ENCODE data around the gene ATP6V0C.

DNA sequence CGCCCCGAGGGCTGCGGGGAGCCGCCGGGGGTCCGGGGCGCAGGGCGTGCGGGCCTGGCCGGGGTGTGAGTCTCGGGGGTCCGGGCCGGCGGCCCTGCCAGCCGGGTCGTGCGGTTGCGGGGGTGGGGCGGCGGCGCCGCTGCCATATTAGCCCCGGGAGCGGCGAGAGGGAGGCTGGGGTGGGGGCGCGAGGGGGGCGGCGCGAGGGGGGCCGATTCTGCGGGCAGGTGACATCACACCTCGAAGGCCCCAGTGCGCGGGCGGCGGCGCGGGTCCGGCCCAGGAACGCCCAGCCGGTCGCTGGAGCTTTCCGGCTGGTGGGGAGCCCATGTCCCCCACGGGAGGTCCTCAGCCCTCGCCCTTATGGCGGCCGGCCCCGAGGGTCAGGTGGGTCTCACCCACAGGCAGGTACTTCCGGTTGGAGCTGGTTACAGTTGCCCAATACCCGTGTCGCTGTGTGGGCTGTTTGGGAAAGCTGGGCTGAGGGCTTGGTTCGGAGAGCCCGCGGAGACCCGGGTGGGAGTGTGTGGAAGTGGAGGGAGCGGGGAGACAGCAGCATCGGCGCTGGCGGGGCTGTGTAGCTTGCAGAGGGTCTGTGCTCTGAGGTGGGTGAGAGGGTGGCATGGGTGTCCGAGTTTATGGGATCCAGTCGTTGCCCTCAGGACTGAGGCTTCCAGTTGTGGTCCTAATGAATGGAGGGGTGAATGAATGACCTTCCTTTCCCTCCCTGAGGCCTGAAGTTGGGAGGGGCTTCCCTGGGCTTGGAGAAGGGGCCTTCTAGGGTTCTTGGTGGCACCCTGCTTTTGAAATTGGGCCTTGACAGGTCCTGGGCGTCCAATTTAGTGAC lies 804 bp downstream of the ATP6V0C start:
- TF ChIP-seq, protein P1, sequence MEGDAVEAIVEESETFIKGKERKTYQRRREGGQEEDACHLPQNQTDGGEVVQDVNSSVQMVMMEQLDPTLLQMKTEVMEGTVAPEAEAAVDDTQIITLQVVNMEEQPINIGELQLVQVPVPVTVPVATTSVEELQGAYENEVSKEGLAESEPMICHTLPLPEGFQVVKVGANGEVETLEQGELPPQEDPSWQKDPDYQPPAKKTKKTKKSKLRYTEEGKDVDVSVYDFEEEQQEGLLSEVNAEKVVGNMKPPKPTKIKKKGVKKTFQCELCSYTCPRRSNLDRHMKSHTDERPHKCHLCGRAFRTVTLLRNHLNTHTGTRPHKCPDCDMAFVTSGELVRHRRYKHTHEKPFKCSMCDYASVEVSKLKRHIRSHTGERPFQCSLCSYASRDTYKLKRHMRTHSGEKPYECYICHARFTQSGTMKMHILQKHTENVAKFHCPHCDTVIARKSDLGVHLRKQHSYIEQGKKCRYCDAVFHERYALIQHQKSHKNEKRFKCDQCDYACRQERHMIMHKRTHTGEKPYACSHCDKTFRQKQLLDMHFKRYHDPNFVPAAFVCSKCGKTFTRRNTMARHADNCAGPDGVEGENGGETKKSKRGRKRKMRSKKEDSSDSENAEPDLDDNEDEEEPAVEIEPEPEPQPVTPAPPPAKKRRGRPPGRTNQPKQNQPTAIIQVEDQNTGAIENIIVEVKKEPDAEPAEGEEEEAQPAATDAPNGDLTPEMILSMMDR (IDR thresholded peaks at IDR 0.05; ENCODE audit: low read length): no peak
- no peak for TF ChIP-seq EZH2 (optimal IDR thresholded peaks at IDR 0.05; ENCODE audit: low read depth, low read length)
- TF ChIP-seq EZH2phosphoT487 (IDR thresholded peaks at IDR 0.05; ENCODE audit: low read length): no peak

All from MM.1S (cell line).